Lower lobe of right lung (tissue), 2 donors: Measurements from ENCODE around the gene NAPB. TPM values are rescaled to one million over a fixed set of nuclear protein-coding genes. Genes with fewer than 3 reads are reported as not detected.
A peak's percentile ranks its signal among the peaks of the same experiment; 100 is the strongest.

Source experiments
- ATAC-seq, 2 donors: fragments of 200-7000 bp; cut with Tn5 transposase; one replicate each; pipeline ENCODE4 v1.9.1; 2020 to 2022; ENCODE audit warnings: mild to moderate bottlenecking in 2 of 2, moderate library complexity in 2 of 2
- DNase-seq: peaks from one replicate; pipeline ENCODE4 v3.0.0-alpha.2; 2020
- H3K27ac ChIP-seq: fragments of 200-600 bp; one replicate; pipeline ENCODE4 v1.8.0; 2022
- H3K27me3 ChIP-seq: fragments of 200-600 bp; one replicate; pipeline ENCODE4 v1.8.0; 2022; ENCODE audit warnings: low read depth
- H3K36me3 ChIP-seq: fragments of 200-600 bp; one replicate; pipeline ENCODE4 v1.8.0; 2022; ENCODE audit warnings: mild to moderate bottlenecking
- H3K4me1 ChIP-seq: fragments of 200-600 bp; one replicate; pipeline ENCODE4 v1.8.0; 2022
- H3K4me3 ChIP-seq: fragments of 200-600 bp; one replicate; pipeline ENCODE4 v1.8.0; 2022; ENCODE audit warnings: mild to moderate bottlenecking
- H3K9me3 ChIP-seq: fragments of 200-600 bp; one replicate; pipeline ENCODE4 v1.8.0; 2022
- CTCF ChIP-seq: fragments of 200-600 bp; IDR thresholded peaks from one replicate; pipeline ENCODE4 v1.8.0; 2022; ENCODE audit warnings: antibody characterized with exemption, mild to moderate bottlenecking
- intact Hi-C: fragments of 100-400 bp; cut with DNase I; formaldehyde crosslinking; loops from one replicate; pipeline ENCODE4 v1.11.0; 2022
- total RNA-seq: library from RNA; stranded (reverse); fragmentation: NEBNext Ultra II Directional; extraction: Animal tissue kit (Norgen Biotek cat#: 25700); gene quantifications from one replicate; pipeline ENCODE4 v1.2.1, GENCODE V29; 2021
- donor health status: DM: no; HTN: yes; CAD: no; lungs with severe emphysema.

NAPB gene
- total RNA-seq, 1 donor from 2014 or later = 11.0 TPM

- no peak for TF ChIP-seq CTCF
- no peak for ATAC-seq
- no peak overlapping the region for H3K4me3 ChIP-seq
- intact Hi-C loops = no loop called here
- no peaks in the 10 kb centered on the region for H3K27me3 ChIP-seq
- no peak for DNase-seq
- no peak overlapping the region for H3K27ac ChIP-seq
- no peaks in the 10 kb centered on the region for H3K36me3 ChIP-seq
- no peaks in the 10 kb centered on the region for H3K4me1 ChIP-seq
- no peaks in the 10 kb centered on the region for H3K9me3 ChIP-seq
Measured at GRCh38 chr20:23445596-23446217, 24.4 kb upstream of the NAPB start.

- Histone ChIP-seq H3K4me3 (no peak overlapping the region), H3K4me1 (no peaks in the 10 kb centered on the region), H3K27me3 (no peaks in the 10 kb centered on the region), H3K36me3 (no peaks in the 10 kb centered on the region), H3K27ac (no peak overlapping the region), H3K9me3 (no peaks in the 10 kb centered on the region)
- ATAC-seq = no peak
- no peak for DNase-seq
- intact Hi-C loops = no loop called here
- no peak for TF ChIP-seq CTCF
Measured at GRCh38 chr20:23444859-23445258, 23.6 kb upstream of the NAPB start.

- H3K27ac ChIP-seq = no peak overlapping the region
- intact Hi-C loops = no loop called here
- no peak for ATAC-seq
- H3K27me3 ChIP-seq = no peaks in the 10 kb centered on the region
- H3K4me3 ChIP-seq = no peak overlapping the region
- no peaks in the 10 kb centered on the region for H3K4me1 ChIP-seq
- H3K9me3 ChIP-seq = no peaks in the 10 kb centered on the region
- TF ChIP-seq CTCF = no peak
- DNase-seq = no peak
- no peaks in the 10 kb centered on the region for H3K36me3 ChIP-seq
Measured at GRCh38 chr20:23442436-23442835, 21.1 kb upstream of the NAPB start.

GRCh38 chr20:23441850-23442313, 20.6 kb upstream of the NAPB start:
- H3K27me3 ChIP-seq = no peaks in the 10 kb centered on the region
- H3K4me3 ChIP-seq = no peak overlapping the region
- H3K9me3 ChIP-seq = no peaks in the 10 kb centered on the region
- DNase-seq (no peak), ATAC-seq (peak; percentile 81 to 82)
- intact Hi-C loops = no loop called here
- H3K36me3 ChIP-seq = no peaks in the 10 kb centered on the region
- peak; percentile 87 for TF ChIP-seq CTCF
- H3K4me1 ChIP-seq = no peaks in the 10 kb centered on the region
- H3K27ac ChIP-seq = no peak overlapping the region

GRCh38 chr20:23440004-23440403, 18.7 kb upstream of the NAPB start:
- no peaks in the 10 kb centered on the region for H3K4me1 ChIP-seq
- ATAC-seq (no peak), DNase-seq (no peak)
- H3K36me3 ChIP-seq = no peaks in the 10 kb centered on the region
- intact Hi-C loops = no loop called here
- no peaks in the 10 kb centered on the region for H3K27me3 ChIP-seq
- H3K4me3 ChIP-seq = no peak overlapping the region
- H3K9me3 ChIP-seq = no peaks in the 10 kb centered on the region
- H3K27ac ChIP-seq = no peak overlapping the region
- TF ChIP-seq CTCF = no peak
